ENCODE measurements around the gene KCNH5.

Gene KCNH5

GRCh38 chr14:62939970-62940369 is 105.3 kb downstream of the KCNH5 start:
- Histone ChIP-seq H3K9me3 (ENCODE audit: insufficient read depth, low read length, severe bottlenecking) (no peaks in the 10 kb centered on the region), H3K27ac (ENCODE audit: low read length) (no peak overlapping the region), H3K4me2 (ENCODE audit: insufficient read depth, low read length) (no peak overlapping the region), H2AFZ (ENCODE audit: low read depth, low read length) (no peak overlapping the region), H3K79me2 (ENCODE audit: insufficient read depth, low read length) (no peaks in the 10 kb centered on the region), H3K4me3 (ENCODE audit: low read depth in 1 of 2, low read length in 2 of 2) (no peak overlapping the region), H3K36me3 (ENCODE audit: insufficient read depth, low read length) (no peaks in the 10 kb centered on the region), H4K20me1 (ENCODE audit: insufficient read depth, low read length) (no peaks in the 10 kb centered on the region), H3K4me1 (ENCODE audit: insufficient read depth, low read length) (no peaks in the 10 kb centered on the region), H3K9ac (ENCODE audit: low read depth, low read length) (no peak overlapping the region), H3K27me3 (ENCODE audit: insufficient read depth, low read length, poor library complexity) (peaks cover 2% of the 10 kb centered on the region)
- ATAC-seq (ENCODE audit: insufficient read depth, low read depth) (no peak), DNase-seq (no peak)
- TF ChIP-seq EZH2 (IDR thresholded peaks at IDR 0.05; ENCODE audit: borderline replicate concordance, low read depth, low read length, severe bottlenecking) (no peak), CTCF (IDR thresholded peaks at IDR 0.05; ENCODE audit: borderline replicate concordance, extremely low read depth, low read length, poor library complexity, severe bottlenecking) (no peak)

- H3K4me3 ChIP-seq (ENCODE audit: low read depth in 1 of 2, low read length in 2 of 2) = no peak overlapping the region
- H3K4me1 ChIP-seq (ENCODE audit: insufficient read depth, low read length) = no peaks in the 10 kb centered on the region
- no peak overlapping the region for H3K27ac ChIP-seq (ENCODE audit: low read length)
- H3K36me3 ChIP-seq (ENCODE audit: insufficient read depth, low read length) = no peaks in the 10 kb centered on the region
- no peaks in the 10 kb centered on the region for H3K9me3 ChIP-seq (ENCODE audit: insufficient read depth, low read length, severe bottlenecking)
- no peaks in the 10 kb centered on the region for H3K79me2 ChIP-seq (ENCODE audit: insufficient read depth, low read length)
- H2AFZ ChIP-seq (ENCODE audit: low read depth, low read length) = no peak overlapping the region
- no peak for DNase-seq
- H3K4me2 ChIP-seq (ENCODE audit: insufficient read depth, low read length) = no peak overlapping the region
- TF ChIP-seq CTCF (IDR thresholded peaks at IDR 0.05; ENCODE audit: borderline replicate concordance, extremely low read depth, low read length, poor library complexity, severe bottlenecking) (no peak), EZH2 (IDR thresholded peaks at IDR 0.05; ENCODE audit: borderline replicate concordance, low read depth, low read length, severe bottlenecking) (no peak)
- no peaks in the 10 kb centered on the region for H4K20me1 ChIP-seq (ENCODE audit: insufficient read depth, low read length)
- H3K9ac ChIP-seq (ENCODE audit: low read depth, low read length) = no peak overlapping the region
- ATAC-seq (ENCODE audit: insufficient read depth, low read depth) = no peak
- peaks cover 2% of the 10 kb centered on the region for H3K27me3 ChIP-seq (ENCODE audit: insufficient read depth, low read length, poor library complexity)
These were observed 106.5 kb downstream of the KCNH5 start for GRCh38 chr14:62938778-62939177.

- DNase-seq (no peak), ATAC-seq (ENCODE audit: insufficient read depth, low read depth) (no peak)
- H3K27me3 ChIP-seq (ENCODE audit: insufficient read depth, low read length, poor library complexity) = no peaks in the 10 kb centered on the region
- no peaks in the 10 kb centered on the region for H3K4me1 ChIP-seq (ENCODE audit: insufficient read depth, low read length)
- TF ChIP-seq CTCF (IDR thresholded peaks at IDR 0.05; ENCODE audit: borderline replicate concordance, extremely low read depth, low read length, poor library complexity, severe bottlenecking) (no peak), EZH2 (IDR thresholded peaks at IDR 0.05; ENCODE audit: borderline replicate concordance, low read depth, low read length, severe bottlenecking) (no peak)
- no peaks in the 10 kb centered on the region for H4K20me1 ChIP-seq (ENCODE audit: insufficient read depth, low read length)
- H3K36me3 ChIP-seq (ENCODE audit: insufficient read depth, low read length) = no peaks in the 10 kb centered on the region
- H3K27ac ChIP-seq (ENCODE audit: low read length) = no peak overlapping the region
- no peak overlapping the region for H3K4me3 ChIP-seq (ENCODE audit: low read depth in 1 of 2, low read length in 2 of 2)
- no peaks in the 10 kb centered on the region for H3K79me2 ChIP-seq (ENCODE audit: insufficient read depth, low read length)
- no peaks in the 10 kb centered on the region for H3K9me3 ChIP-seq (ENCODE audit: insufficient read depth, low read length, severe bottlenecking)
- no peak overlapping the region for H3K9ac ChIP-seq (ENCODE audit: low read depth, low read length)
- no peak overlapping the region for H2AFZ ChIP-seq (ENCODE audit: low read depth, low read length)
- H3K4me2 ChIP-seq (ENCODE audit: insufficient read depth, low read length) = no peak overlapping the region
These were observed 110.8 kb downstream of the KCNH5 start for GRCh38 chr14:62934439-62934838.

GRCh38 chr14:62921466-62921865 is 123.8 kb downstream of the KCNH5 start:
- H3K36me3 ChIP-seq (ENCODE audit: insufficient read depth, low read length) = no peaks in the 10 kb centered on the region
- no peak overlapping the region for H3K4me3 ChIP-seq (ENCODE audit: low read depth in 1 of 2, low read length in 2 of 2)
- no peak overlapping the region for H3K4me2 ChIP-seq (ENCODE audit: insufficient read depth, low read length)
- ATAC-seq (ENCODE audit: insufficient read depth, low read depth) (no peak), DNase-seq (no peak)
- TF ChIP-seq EZH2 (IDR thresholded peaks at IDR 0.05; ENCODE audit: borderline replicate concordance, low read depth, low read length, severe bottlenecking) = no peak
- no peak for TF ChIP-seq CTCF (IDR thresholded peaks at IDR 0.05; ENCODE audit: borderline replicate concordance, extremely low read depth, low read length, poor library complexity, severe bottlenecking)
- no peaks in the 10 kb centered on the region for H3K79me2 ChIP-seq (ENCODE audit: insufficient read depth, low read length)
- no peak overlapping the region for H3K9ac ChIP-seq (ENCODE audit: low read depth, low read length)
- no peaks in the 10 kb centered on the region for H3K9me3 ChIP-seq (ENCODE audit: insufficient read depth, low read length, severe bottlenecking)
- no peaks in the 10 kb centered on the region for H4K20me1 ChIP-seq (ENCODE audit: insufficient read depth, low read length)
- H2AFZ ChIP-seq (ENCODE audit: low read depth, low read length) = no peak overlapping the region
- H3K27me3 ChIP-seq (ENCODE audit: insufficient read depth, low read length, poor library complexity) = no peaks in the 10 kb centered on the region
- H3K27ac ChIP-seq (ENCODE audit: low read length) = no peak overlapping the region
- no peaks in the 10 kb centered on the region for H3K4me1 ChIP-seq (ENCODE audit: insufficient read depth, low read length)
